MM.1S (cell line): Measurements from ENCODE around the gene HEPACAM.

ENCODE experiments used
- EZH2 ChIP-seq: fragments of 300-600 bp; sonication (generic); optimal IDR thresholded peaks from 2 replicates; pipeline ENCODE3; 2017; ENCODE audit warnings: low read depth, mild to moderate bottlenecking, antibody characterized with exemption, low read length, mixed read lengths
- EZH2phosphoT487 ChIP-seq: fragments of 300-600 bp; sonication (generic); IDR thresholded peaks from 2 replicates; pipeline ENCODE4 v1.6.1; 2018; ENCODE audit warnings: antibody characterized with exemption, low read length
- TF ChIP-seq, protein P1 (sequence below): fragments of 300-600 bp; sonication (generic); IDR thresholded peaks from 2 replicates; pipeline ENCODE4 v1.5.1; 2016; ENCODE audit warnings: antibody characterized with exemption, low read length, mixed read lengths

DNA sequence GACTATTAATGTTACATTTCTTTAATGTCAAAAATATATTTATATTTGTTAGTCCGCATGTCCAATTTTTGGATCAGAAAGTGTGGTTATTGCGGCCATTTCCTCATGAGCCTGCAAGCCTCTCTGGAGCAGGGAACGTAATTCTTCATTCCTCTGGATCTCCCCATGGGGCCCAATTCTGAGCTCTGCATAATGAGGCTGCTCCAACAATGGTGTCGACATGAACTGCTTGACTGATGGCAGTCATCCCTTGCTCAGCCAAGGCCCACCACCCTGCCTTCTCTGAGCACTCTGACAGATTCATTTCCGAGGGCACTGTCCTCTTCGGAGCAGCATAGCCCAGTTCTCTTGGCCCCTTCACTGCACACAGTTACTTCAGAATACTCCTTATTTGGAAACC lies 3.1 kb upstream of the HEPACAM start:
- no peak for TF ChIP-seq EZH2
- TF ChIP-seq, protein P1, sequence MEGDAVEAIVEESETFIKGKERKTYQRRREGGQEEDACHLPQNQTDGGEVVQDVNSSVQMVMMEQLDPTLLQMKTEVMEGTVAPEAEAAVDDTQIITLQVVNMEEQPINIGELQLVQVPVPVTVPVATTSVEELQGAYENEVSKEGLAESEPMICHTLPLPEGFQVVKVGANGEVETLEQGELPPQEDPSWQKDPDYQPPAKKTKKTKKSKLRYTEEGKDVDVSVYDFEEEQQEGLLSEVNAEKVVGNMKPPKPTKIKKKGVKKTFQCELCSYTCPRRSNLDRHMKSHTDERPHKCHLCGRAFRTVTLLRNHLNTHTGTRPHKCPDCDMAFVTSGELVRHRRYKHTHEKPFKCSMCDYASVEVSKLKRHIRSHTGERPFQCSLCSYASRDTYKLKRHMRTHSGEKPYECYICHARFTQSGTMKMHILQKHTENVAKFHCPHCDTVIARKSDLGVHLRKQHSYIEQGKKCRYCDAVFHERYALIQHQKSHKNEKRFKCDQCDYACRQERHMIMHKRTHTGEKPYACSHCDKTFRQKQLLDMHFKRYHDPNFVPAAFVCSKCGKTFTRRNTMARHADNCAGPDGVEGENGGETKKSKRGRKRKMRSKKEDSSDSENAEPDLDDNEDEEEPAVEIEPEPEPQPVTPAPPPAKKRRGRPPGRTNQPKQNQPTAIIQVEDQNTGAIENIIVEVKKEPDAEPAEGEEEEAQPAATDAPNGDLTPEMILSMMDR = no peak
- TF ChIP-seq EZH2phosphoT487 = no peak
